Measurements from ENCODE around the gene PYDC1.

PYDC1 gene

GRCh38 chr16:31189412-31189778 lies 27.5 kb downstream of the PYDC1 start:
- in situ Hi-C loops (cut with HindIII; ENCODE audit: low sequenced_read_pairs) = loop anchor here (25.0 kb wide), 1 partner anchor 273 kb away; the partner anchor contains the start of genes ARMC5 and TGFB1I1
- no peak for DNase-seq (ENCODE audit: low read depth, low spot score)
- H3K4me3 ChIP-seq (ENCODE audit: low read depth, low read length) = no peak overlapping the region
- TF ChIP-seq, protein P1, sequence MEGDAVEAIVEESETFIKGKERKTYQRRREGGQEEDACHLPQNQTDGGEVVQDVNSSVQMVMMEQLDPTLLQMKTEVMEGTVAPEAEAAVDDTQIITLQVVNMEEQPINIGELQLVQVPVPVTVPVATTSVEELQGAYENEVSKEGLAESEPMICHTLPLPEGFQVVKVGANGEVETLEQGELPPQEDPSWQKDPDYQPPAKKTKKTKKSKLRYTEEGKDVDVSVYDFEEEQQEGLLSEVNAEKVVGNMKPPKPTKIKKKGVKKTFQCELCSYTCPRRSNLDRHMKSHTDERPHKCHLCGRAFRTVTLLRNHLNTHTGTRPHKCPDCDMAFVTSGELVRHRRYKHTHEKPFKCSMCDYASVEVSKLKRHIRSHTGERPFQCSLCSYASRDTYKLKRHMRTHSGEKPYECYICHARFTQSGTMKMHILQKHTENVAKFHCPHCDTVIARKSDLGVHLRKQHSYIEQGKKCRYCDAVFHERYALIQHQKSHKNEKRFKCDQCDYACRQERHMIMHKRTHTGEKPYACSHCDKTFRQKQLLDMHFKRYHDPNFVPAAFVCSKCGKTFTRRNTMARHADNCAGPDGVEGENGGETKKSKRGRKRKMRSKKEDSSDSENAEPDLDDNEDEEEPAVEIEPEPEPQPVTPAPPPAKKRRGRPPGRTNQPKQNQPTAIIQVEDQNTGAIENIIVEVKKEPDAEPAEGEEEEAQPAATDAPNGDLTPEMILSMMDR (IDR thresholded peaks at IDR 0.05; ENCODE audit: low read depth, low read length) = no peak

GRCh38 chr16:31188450-31189411 lies 28.2 kb downstream of the PYDC1 start:
- TF ChIP-seq, protein P1 (IDR thresholded peaks at IDR 0.05; ENCODE audit: low read depth, low read length) = no peak
- no peak for DNase-seq (ENCODE audit: low read depth, low spot score)
- in situ Hi-C loops (cut with HindIII; ENCODE audit: low sequenced_read_pairs) = loop anchor here (25.0 kb wide), 1 partner anchor 274 kb away; the partner anchor contains the start of genes ARMC5 and TGFB1I1
- no peak overlapping the region for H3K4me3 ChIP-seq (ENCODE audit: low read depth, low read length)

- TF ChIP-seq, protein P1 (IDR thresholded peaks at IDR 0.05; ENCODE audit: low read depth, low read length) = no peak
- DNase-seq (ENCODE audit: low read depth, low spot score) = no peak
- in situ Hi-C loops (cut with HindIII; ENCODE audit: low sequenced_read_pairs) = loop anchor here (25.0 kb wide), 1 partner anchor 275 kb away; the partner anchor contains the start of genes ARMC5 and TGFB1I1
- no peak overlapping the region for H3K4me3 ChIP-seq (ENCODE audit: low read depth, low read length)
Observed at GRCh38 chr16:31187808-31188189, 29.1 kb downstream of the PYDC1 start.

DNA sequence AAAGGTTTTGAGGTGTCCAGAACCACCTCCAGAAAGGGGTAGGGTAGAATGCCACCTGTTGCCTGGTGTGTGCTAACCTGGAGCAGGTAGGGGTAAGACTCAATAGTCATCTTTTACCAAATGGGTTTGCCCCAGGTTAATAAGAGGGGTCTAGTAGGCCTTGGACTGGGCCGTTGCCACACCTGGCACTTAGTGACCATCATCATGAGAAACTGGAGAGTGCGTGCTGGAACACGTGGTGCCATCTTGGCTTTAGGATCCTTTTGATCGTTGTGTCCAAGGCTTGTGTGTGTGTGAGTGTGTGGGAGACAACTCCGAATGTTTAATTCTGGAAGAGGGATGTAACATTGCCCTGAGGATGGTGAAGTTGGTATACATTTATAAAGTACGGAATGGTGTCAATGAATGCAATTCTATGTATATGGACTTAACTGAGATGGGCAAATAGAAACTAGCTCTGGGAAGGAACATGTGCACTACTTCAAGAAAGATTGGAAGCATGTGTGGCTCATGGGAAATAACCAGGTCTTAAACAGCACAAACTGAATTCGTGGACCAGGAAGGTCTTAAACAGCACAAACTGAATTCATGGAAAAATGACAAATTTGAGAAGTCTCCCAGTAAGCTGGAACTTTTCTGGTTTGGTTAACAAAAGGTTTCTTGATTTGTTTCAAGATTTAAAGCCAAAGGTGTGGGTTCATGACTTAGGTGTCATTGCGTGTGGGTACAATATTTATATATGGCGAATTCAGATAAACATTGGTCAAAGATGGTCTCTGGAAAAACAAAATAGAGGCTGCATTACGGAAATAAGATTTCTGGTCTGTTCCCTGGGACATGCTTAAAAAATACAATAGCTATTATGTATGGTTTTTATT lies 29.8 kb downstream of the PYDC1 start:
- in situ Hi-C loops (cut with HindIII; ENCODE audit: low sequenced_read_pairs) = loop anchor here (25.0 kb wide), 1 partner anchor 275 kb away; the partner anchor contains the start of genes ARMC5 and TGFB1I1
- DNase-seq (ENCODE audit: low read depth, low spot score) = no peak
- TF ChIP-seq, protein P1 (IDR thresholded peaks at IDR 0.05; ENCODE audit: low read depth, low read length) = no peak
- H3K4me3 ChIP-seq (ENCODE audit: low read depth, low read length) = no peak overlapping the region

DNA sequence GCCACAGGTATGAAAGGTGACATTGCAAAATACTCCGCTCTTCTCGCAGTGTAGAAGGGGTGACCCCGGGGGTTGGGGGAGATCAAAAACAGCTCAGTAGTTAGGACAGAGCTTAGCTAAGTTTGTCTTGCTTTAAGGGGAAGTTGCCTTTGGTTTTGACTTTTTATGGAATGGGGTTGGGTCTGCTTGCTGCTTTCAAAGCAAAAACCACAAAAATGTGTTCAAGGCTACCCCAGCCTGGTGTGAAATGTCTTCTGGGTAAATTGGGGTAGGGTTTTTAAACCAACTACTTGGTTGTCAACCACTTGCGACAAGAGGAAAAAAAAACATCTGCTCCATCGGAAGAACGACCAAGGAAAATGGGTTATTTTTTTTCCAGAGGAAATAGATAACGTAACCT lies 30.8 kb downstream of the PYDC1 start:
- DNase-seq (ENCODE audit: low read depth, low spot score) = no peak
- no peak overlapping the region for H3K4me3 ChIP-seq (ENCODE audit: low read depth, low read length)
- TF ChIP-seq, protein P1 (IDR thresholded peaks at IDR 0.05; ENCODE audit: low read depth, low read length) = no peak
- in situ Hi-C loops (cut with HindIII; ENCODE audit: low sequenced_read_pairs) = loop anchor here (25.0 kb wide), 1 partner anchor 276 kb away; the partner anchor contains the start of genes ARMC5 and TGFB1I1

- in situ Hi-C loops (cut with HindIII; ENCODE audit: low sequenced_read_pairs) = loop anchor here (25.0 kb wide), 1 partner anchor 277 kb away; the partner anchor contains the start of genes ARMC5 and TGFB1I1
- TF ChIP-seq, protein P1 (IDR thresholded peaks at IDR 0.05; ENCODE audit: low read depth, low read length) = no peak
- DNase-seq (ENCODE audit: low read depth, low spot score) = no peak
- H3K4me3 ChIP-seq (ENCODE audit: low read depth, low read length) = no peak overlapping the region
Observed at GRCh38 chr16:31185339-31185738, 31.6 kb downstream of the PYDC1 start.

Measured in astrocyte of the spinal cord (primary cell).